ENCODE results near the gene FGF23. TPM values are rescaled to one million over a fixed set of nuclear protein-coding genes. Genes with fewer than 3 reads are reported as not detected.

FGF23 gene
- total and polyA plus RNA-seq, 12 donors, result 0.01 to 0.76 (median 0.15) TPM; not detected in 7

- H3K4me1 ChIP-seq, result peaks cover 0 to 8% (median 5%) of the 10 kb centered on the region in 9 donors
- WGBS, 2 donors, result 94 to 98% methylated on average over 5 of the region's 5 CpGs
- H3K27me3 ChIP-seq, result no peaks in the 10 kb centered on the region
- no peak overlapping the region for H3K27ac ChIP-seq
- no peak for TF ChIP-seq CTCF (IDR thresholded peaks at IDR 0.05)
- no peaks in the 10 kb centered on the region for H3K9me3 ChIP-seq
- DNase-seq (no peak), ATAC-seq (no peak)
- H3K4me3 ChIP-seq, result no peak overlapping the region
- intact Hi-C loops (cut with DNase I), result no loop called here
- no peaks in the 10 kb centered on the region for H3K36me3 ChIP-seq
Measured at GRCh38 chr12:4387607-4388006, 8.1 kb upstream of the FGF23 start.

GRCh38 chr12:4386801-4387200 lies 7.3 kb upstream of the FGF23 start:
- Histone ChIP-seq H3K36me3 (no peaks in the 10 kb centered on the region), H3K9me3 (no peaks in the 10 kb centered on the region), H3K4me1 (peaks cover 0 to 3% (median 0%) of the 10 kb centered on the region in 9 donors), H3K27me3 (no peaks in the 10 kb centered on the region), H3K4me3 (no peak overlapping the region), H3K27ac (no peak overlapping the region)
- TF ChIP-seq CTCF (IDR thresholded peaks at IDR 0.05), result no peak
- no peak for DNase-seq
- intact Hi-C loops (cut with DNase I), result no loop called here
- no peak for ATAC-seq
- WGBS, 2 donors, result 86 to 89% methylated on average over 4 of the region's 4 CpGs

GRCh38 chr12:4383304-4383865 lies 3.9 kb upstream of the FGF23 start:
- peak in 4 of 9 donors; percentile 3 to 43 (median 12) for TF ChIP-seq CTCF (IDR thresholded peaks at IDR 0.05)
- H3K4me3 ChIP-seq, result no peak overlapping the region
- no peak for DNase-seq
- H3K27ac ChIP-seq, result no peak overlapping the region
- no peaks in the 10 kb centered on the region for H3K36me3 ChIP-seq
- H3K9me3 ChIP-seq, result no peaks in the 10 kb centered on the region
- WGBS, 2 donors, result 76 to 79% methylated on average over 8 of the region's 8 CpGs
- ATAC-seq, result peak in 2 of 8 donors; percentile 52 to 57
- intact Hi-C loops (cut with DNase I), result no loop called here
- peaks cover 0 to 23% (median 6%) of the 10 kb centered on the region in 7 donors for H3K27me3 ChIP-seq
- no peaks in the 10 kb centered on the region for H3K4me1 ChIP-seq

GRCh38 chr12:4380332-4380731 lies 820 bp upstream of the FGF23 start:
- Histone ChIP-seq H3K9me3 (no peaks in the 10 kb centered on the region), H3K27ac (no peak overlapping the region), H3K4me1 (no peaks in the 10 kb centered on the region), H3K4me3 (no peak overlapping the region), H3K27me3 (peaks cover 0 to 23% (median 6%) of the 10 kb centered on the region in 7 donors), H3K36me3 (no peaks in the 10 kb centered on the region)
- intact Hi-C loops (cut with DNase I), result no loop called here
- no peak for ATAC-seq
- WGBS, 2 donors, result 87 to 88% methylated on average over 4 of the region's 4 CpGs
- DNase-seq, result no peak
- TF ChIP-seq CTCF (IDR thresholded peaks at IDR 0.05), result no peak
